SK-N-DZ (cell line): Measurements from ENCODE around the gene CTDSPL.
A peak's percentile ranks its signal among the peaks of the same experiment; 100 is the strongest.

Experiments
- DNase-seq: peaks from one replicate; pipeline ENCODE4 v3.0.0-alpha.2; 2015; ENCODE audit warnings: low spot score

Gene CTDSPL

GRCh38 chr3:37890522-37890921 lies 28.8 kb downstream of the CTDSPL start:
- no peak for DNase-seq

DNA sequence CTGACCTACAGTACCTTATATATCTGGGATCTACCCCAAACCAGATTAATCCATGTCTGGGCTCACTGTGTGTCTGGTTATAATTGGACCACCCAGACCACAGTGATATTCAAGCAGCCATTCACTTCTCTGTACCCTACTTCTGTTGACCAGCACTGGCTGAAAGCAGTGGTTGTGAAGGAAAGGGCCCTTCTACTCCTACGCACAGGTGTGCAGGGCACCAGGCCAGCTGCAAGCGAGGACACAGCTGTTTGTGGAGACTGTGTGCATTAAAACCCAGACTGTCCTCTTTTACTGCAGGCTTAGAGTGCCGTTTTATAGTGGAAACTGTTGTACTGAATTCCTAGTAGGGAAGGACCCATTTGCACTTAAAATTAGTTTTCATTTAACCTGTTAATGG lies 29.5 kb downstream of the CTDSPL start:
- peak; percentile 5 for DNase-seq

DNA sequence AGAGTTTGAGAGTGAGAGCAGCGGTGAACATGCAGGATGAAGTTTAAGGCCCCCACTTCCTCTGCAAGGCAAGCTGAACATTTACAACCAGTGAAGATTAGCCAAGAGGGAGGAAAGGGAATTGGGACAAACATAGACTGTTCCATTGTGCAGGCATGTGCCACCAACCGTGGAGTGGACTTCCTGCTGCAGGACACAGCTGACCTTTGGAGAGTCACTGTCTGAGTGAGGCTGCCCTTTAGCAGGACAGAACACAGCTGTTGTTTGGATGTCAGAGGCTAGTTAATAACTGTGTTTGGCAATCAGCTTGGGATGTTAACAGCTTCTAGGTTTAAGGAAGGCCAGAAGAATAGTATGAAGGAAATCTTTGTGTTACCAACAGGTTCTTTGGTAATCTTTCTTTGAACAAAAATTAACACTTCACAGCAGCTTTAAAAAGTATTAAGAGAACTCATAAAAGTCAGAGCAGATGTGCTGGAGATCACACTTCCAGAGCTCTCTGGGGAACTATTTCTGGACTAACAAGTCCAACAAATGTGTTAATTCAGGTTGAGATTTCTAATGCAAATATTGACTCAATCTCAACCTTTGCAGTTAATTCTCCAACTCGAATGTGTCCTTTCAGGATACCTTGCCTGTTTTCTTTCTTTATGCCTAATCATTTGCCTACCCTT lies 31.4 kb downstream of the CTDSPL start:
- no peak for DNase-seq

- DNase-seq: no peak
These were observed 35.1 kb downstream of the CTDSPL start for GRCh38 chr3:37896827-37897226.

DNA sequence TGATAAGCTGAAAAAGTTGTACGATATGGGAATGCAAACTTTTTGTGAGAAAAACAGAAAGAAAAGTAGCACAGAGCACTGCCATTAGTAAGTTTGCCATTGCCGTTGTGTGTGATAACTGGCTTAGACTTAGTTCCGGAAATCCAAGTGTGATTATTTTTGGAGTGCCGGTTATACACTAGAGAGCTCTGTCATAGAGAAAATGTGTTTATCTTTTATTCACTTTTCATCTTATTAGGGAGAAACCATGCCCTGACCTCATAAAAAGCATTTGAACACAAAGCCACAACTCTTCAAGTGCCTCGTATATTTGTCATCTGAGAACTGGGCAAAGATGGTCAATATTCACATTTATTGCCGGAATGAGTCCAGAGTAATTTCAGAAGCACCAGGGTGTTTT lies 36.1 kb downstream of the CTDSPL start:
- DNase-seq: no peak

- DNase-seq: no peak
These were observed 36.7 kb downstream of the CTDSPL start for GRCh38 chr3:37898424-37898823.

GRCh38 chr3:37899101-37899707 lies 37.5 kb downstream of the CTDSPL start:
- DNase-seq: no peak

DNA sequence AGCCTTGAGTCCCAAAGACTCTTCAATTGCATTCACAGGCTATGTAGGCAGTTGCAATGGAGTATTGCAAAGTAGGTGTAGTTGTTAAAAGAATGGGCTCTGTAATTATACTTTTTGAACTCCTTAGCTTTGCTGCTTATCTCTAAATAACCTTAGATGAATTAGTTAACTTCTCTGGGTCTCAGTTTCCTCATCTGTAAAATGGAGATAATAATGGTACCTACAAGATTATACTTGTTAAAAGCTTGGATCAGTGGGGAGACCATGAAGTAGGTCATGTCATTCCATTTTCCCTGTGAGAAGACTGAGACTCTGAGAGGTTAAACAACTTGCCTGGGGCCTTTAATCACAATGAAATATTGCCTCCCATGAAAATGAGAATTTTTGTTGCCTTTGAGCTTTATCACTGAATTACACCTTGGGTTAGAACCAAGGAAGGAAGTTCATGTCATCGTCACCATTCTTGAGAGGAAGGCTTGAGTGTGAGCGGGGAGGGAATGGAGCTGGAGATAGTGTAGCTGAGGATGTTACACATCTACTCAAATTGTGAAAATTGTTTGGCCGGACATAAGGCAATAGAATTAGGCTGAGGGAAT lies 38.1 kb downstream of the CTDSPL start:
- no peak for DNase-seq

DNA sequence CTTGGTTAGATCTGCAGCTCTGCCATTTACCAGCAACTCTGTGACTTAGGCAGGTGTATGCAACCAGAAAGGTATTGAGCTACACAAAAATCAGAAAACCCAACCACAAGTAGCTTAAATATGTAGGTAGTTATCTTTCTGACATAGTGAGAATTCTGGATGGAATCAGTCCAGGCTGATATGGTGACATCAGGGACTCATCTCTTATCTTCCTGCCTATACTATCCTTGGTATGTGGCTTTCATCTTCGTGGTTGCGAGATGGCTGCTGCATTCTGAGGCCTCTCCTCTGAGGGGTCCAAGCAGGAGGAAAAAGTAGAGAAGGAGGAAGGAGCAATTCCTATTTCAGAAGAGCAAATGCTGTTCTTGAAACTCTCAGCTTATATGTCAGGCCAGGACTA lies 40.0 kb downstream of the CTDSPL start:
- DNase-seq: no peak

DNA sequence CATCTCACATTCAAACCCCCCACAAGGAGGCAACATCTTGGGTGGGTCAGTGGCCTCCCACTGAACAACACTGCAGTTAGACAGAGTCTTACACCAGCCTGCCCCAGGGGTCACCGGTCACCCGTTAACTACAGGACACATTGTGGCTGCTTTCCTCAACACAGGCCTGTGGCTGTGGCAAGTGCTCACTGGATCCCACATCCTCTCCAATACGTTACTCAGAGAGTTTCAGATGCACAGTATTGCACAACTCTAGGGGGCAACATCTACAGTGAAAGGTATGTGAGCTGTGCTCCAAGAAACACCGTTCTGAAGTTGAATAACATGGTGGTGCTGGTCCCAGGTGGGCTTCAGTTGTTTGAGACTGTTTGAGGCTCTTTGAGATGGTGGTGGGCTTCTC lies 41.0 kb downstream of the CTDSPL start:
- no peak for DNase-seq

GRCh38 chr3:37903320-37903719 lies 41.6 kb downstream of the CTDSPL start:
- no peak for DNase-seq

DNA sequence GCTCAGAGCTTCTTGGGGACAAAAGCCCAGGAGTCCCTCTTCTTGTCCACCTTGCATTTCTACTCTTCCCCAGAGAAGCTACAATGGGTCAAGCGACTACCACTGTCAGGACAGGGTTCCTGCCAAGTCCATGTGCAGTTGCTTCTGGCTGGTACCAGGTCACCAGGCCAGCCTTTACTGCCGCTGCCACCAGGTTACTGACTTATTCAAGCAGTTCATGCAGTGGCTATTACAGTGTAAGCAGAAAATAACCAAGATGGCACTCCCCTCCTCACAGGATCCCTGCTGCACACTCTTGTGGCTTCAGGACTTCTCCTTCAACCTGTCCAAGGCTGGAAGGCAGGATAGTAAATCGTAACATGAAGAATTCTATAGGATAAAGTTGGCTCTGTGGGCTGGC lies 42.1 kb downstream of the CTDSPL start:
- no peak for DNase-seq

GRCh38 chr3:37904601-37905000 lies 42.9 kb downstream of the CTDSPL start:
- DNase-seq: peak; percentile 20

GRCh38 chr3:37905346-37905745 lies 43.7 kb downstream of the CTDSPL start:
- DNase-seq: no peak

DNA sequence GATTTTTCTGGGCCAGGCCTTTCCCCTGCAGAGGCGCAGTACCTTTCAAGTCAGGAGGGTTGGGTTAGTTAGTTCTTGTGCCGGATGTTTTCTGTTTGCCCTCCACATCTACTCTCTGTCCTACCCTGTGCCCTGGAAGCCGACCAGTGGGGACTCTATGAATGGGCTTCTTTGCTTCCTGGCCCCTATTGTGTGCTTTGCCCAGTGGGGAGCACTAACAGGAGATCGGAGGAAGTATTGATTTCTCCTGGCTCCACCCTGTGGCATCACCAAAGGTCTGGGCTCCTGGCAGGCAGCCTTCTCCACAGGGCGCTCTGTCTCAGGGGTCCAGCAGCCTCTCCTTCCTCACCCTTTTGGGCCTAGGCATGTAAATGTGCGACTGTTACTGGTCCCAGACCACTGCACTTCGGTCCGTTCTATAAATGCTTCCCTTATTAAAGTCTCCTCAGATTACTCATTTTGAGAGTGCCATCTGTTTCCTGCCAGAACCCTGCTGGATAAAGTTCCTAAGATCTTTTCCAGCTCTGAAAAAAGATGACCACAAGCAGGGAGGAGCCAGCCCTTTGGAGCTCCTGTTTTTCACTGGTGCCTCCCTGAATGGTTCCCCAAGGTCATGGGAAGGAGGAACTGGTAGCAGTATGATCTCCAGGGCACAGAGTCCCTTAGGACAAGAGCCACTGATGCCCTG lies 44.5 kb downstream of the CTDSPL start:
- no peak for DNase-seq

DNA sequence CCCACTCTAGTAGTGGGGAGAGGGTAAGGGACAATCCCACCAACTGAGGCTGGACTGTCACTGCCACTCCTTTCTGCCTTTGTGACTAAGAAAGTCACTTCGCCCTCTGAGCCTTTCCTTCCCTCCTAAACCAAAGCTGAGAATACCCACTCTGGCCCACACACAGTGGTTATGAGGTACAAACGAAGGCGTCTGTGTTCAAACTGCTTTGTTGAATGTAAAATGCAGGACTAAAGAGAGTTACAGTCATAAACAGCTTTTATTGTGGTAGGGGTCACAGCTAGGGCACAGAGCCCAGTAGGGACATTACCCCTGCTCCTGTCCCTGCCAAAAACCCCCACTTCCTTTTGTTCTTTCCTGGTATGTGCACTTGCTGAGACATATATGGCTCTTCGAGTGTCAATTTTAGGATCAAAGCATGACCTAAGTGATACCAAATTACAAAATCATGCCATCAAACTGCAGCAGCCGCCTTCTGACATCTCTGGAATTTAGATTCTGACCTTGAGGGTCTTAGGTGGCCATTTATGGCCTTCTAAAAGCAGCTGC lies 45.1 kb downstream of the CTDSPL start:
- DNase-seq: no peak

- no peak for DNase-seq
These were observed 45.7 kb downstream of the CTDSPL start for GRCh38 chr3:37907371-37907770.

- DNase-seq: no peak
These were observed 46.2 kb downstream of the CTDSPL start for GRCh38 chr3:37907906-37908305.

DNA sequence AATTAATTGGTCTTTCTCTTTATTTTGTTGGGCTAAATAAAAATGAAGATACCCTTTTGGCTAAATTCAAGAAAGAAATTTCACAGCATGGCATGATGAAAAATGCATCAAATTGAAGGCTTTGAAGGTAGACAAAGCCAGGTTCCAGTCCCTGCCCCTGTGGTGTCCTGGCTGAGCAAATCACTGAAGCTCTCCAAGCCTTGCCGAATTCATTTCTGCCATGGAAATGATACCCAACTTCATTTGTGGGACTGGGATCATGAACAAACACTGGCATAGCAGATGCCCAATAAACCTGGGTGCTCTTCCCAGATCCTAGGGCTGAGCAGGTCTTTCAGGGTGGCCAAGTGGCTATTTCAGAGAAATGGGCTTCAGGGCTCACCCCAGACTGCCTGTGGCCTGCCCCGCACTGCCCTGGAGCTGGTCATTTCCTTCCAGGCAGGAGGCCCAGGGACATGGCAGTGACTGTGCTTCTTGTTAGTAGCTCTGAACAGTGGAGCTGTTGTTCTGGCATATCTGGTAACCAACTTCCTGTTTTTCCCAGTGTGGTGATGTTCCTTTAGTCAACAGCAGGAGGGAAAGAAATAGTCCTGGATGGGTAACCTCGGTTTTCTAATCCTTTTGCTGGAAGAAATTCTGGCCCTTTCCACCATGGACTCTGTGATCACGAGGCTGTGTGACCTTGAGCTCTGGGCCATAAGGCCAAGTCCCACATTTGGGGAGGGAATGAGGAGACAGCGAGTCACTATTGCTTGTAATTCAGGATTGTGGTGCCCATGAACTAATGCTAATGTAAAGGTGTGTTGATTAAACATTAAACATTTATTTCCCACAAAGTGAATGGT lies 47.6 kb downstream of the CTDSPL start:
- no peak for DNase-seq

GRCh38 chr3:37910671-37911400 lies 49.2 kb downstream of the CTDSPL start:
- no peak for DNase-seq
